GM23248 (cell line): ENCODE results near the gene TTC1.

ENCODE experiments used
- EZH2 ChIP-seq: fragments of 200-600 bp; sonication (generic); IDR thresholded peaks from 2 replicates; pipeline ENCODE4 v1.6.1; 2018; ENCODE audit warnings: antibody characterized with exemption, mild to moderate bottlenecking; ENCODE audit not compliant: insufficient read depth, poor library complexity, severe bottlenecking
- EZH2phosphoT487 ChIP-seq: fragments of 200-600 bp; sonication (generic); IDR thresholded peaks from 2 replicates; pipeline ENCODE4 v1.6.1; 2018; ENCODE audit warnings: antibody characterized with exemption, moderate library complexity, mild to moderate bottlenecking, low read depth; ENCODE audit not compliant: insufficient read depth

- no peak for TF ChIP-seq EZH2
- no peak for TF ChIP-seq EZH2phosphoT487
Measured at GRCh38 chr5:160044391-160044804, 35.5 kb downstream of the TTC1 start.
